ENCODE data around the gene CHST6.

GRCh38 chr16:75446416-75446815, 48.8 kb downstream of the CHST6 start:
- no peak for TF ChIP-seq CTCF (conservative IDR thresholded peaks at IDR 0.05)
- TF ChIP-seq EZH2 (IDR thresholded peaks at IDR 0.05; ENCODE audit: low read depth): no peak

All from PC-9 (cell line).